DMS153 treated with DMSO at 0.1 percent for 48 hours (cell line): Measurements from ENCODE around the gene CHMP2A.
"Not testable (repeated sequence)": the region's sequence is repeated elsewhere in the genome, so short reads cannot be mapped to it uniquely, and the experiment has no call there.

Experiments
- DNase-seq: peaks from one replicate; lab custom pipeline; 2025; ENCODE audit not compliant: unreplicated experiment; lab: John Stamatoyannopoulos, UW

CHMP2A gene

DNA sequence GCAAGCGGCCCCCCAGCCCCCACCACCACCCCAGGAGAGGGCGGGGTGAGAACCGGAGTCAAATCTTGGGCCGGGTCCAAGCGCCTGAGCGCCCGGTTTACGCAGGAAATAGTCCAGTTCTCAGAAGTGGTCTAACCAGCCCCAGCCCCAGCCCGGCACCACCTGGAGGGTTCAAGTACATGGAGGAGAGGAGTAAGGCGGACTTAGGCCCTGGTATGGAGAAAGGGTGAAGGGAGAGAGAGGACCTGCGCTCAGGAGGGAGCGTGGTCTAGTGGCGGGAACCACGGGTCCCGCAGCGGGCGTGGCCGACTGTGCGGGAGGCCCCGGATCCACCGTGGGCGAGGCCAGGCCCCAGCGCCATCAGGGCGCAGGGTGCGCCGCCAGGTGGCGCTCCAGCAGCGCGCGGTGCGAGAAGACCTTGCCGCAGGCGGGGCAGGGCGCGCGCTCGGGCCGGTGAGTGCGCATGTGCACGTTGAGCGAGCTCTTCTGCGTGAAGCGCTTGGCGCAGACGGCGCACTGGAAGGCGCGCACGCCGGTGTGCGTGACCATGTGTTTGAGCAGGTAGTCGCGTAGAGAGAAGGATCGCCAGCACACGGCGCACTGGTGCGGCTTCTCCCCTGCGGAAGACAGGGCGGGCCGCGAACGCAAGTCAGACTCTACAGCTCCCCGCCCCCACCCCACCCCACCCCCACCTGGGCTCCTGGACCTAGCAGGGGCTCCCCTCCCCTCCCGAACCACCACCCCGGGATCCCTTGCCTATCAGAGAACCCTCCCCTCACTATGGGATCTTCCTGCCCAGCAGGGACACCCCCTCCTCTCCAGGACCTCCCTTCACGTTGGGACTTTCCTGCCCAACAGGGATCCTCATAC, 41.0 kb downstream of the CHMP2A start:
- peak; percentile 84 for DNase-seq

DNA sequence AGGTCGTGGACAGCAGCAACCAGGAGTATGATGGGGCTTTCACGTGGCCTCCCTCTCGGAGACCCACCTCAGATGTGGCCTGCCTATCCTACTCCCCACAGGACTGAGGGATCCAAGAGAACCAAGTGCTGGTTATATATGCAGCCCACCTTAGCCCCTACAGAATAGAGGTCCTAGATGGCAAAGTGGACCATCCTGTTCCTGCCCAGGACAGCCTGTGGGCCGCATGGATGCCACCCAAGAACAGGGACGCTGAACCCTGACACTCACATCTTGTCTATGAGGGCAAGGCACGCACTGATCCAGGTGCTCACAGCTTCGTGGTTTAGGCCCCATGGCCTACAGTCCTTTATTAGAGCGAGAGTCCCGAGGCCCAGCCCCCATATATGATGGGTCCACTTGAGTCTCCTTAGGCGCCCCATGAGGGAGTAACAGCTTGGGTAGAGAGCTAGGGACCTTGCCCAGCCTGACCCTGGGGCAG, 41.7 kb downstream of the CHMP2A start:
- no peak for DNase-seq

DNA sequence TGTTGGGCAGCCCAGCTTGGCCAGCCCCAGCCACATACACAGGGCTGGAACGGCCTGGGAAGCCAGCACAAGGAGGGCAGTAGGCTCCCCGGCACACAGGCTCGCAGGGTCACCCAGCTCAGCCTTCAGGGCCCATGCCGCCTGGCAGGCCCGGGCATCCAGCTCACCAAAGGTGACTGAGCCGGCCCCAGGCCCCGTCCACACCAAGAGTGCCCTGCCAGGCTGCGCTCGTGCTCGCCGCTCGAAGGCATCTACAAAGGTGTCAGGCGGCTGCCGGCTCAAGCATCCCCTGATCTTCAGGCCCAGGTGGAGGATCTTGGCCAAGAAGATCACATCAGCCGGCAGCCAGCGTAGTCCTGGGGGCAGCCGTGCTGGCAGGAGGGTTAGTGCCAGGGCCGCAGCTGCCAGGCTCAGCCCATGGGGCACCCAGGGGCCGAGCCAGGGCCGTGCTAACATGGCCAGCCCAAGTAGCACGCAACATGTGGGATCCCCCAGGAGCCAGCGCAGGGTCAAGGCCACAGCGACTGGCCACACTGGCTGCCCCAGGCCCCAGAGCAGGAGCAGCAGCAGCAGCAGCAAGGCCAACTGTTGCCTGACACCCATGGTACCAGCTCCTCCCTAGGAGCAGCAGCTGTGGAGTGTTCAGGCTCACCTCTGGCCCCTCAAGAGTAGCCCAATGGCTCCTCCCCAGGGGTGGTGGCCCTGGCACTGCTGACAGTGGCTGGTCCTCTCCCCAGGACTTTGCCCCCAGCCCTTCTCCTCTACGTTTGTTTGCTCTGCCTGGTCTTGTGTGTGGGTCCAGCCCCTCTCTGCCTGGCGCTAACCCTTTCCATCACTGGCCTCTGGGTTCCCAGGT, 43.3 kb downstream of the CHMP2A start, which contains the start of gene SLC27A5:
SLC27A5 (minus strand) TSS at position 640 of the 856 bp plus-strand sequence; CDS start at position 603, 37 bp downstream.
- no peak for DNase-seq

DNA sequence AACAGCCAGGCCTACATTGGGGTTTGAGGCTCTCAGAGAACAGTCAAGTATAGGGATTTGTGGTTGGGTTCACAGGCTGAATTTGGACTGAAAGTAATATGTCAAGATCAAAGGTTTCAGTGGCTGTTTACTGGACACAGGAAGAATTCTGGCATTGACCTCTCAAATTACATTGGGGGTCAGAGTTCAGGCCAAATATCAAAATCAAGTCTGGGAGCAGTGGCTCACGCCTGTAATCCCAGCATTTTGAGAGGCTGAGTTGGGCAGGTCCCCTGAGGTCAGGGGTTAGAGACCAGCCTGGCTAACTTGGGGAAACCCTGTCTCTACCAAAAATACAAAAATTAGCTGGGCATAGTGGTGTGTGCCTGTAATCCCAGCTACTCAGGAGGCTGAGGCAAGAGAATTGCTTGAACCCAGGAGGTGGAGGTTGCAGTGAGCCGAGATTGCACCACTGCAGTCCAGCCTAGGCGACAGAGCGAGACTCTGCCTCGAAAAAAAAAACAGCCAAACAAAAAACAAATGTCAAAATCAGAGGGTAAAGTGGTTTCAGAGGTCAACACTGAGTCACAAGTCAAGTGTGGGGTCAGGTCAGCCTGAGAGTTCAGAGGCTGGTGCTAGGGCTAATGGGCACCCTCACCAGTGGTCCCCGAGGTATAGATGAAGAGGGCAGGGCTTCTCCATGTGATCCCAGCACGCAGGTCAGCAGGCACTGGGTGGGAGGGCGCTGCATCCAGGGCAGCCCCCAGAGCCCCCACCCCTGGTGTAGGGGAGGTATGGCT, 44.6 kb downstream of the CHMP2A start:
- no peak for DNase-seq

DNA sequence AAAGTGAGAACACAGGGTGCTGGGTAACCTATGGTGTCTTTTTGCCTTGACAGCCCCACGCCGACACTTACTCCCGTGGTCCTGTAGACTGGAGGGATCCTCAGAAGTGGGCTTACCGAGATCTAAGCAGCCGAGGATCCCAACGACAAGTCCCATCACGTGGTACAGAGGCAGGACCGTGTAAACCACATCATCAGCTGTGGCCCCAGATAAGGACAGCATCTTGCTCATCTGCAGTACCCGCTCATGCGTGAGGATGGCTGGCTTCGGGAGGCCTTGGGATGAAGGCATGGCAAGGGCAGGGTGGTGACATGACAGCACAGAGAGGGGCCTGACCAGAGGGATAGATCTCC, 45.2 kb downstream of the CHMP2A start:
- no peak for DNase-seq

DNA sequence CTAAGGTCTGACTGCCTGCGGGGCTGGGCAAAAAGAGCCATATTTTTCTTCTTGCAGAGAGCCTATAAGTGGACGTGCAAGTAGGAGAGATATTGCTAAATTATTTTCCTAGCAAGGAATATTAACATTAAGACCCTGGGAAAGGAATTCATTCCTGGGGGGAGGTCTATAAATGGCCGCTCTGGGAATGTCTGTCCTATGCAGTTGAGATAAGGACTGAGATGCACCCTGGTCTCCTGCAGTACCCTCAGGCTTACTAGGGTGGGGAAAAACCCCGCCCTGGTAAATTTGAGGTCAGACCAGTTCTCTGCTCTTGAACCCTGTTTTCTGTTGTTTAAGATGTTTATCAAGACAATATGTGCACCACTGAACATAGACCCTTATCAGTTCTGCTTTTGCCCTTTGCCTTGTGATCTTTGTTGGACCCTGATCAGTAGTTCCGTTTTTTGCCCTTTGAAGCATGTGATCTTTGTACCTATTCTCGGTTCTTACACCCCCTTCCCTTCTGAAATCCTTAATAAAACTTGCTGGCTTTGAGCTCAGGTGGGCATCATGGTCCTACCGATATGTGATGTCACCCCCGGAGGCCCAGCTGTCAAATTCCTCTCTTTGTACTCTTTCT, 47.2 kb downstream of the CHMP2A start:
- DNase-seq = not testable (repeated sequence)
